Vagina (tissue), 2 donors: ENCODE results near the gene RNU6-7. TPM values are rescaled to one million over a fixed set of nuclear protein-coding genes. Genes with fewer than 3 reads are reported as not detected.
A peak's percentile ranks its signal among the peaks of the same experiment; 100 is the strongest.

ENCODE experiments used
- DNase-seq, 2 donors: peaks; one replicate each; pipeline ENCODE4 v3.0.0-alpha.2; 2017; ENCODE audit errors: extremely low spot score in 2 of 2
- H3K27ac ChIP-seq: fragments of 200-600 bp; sonication (generic); one replicate; pipeline ENCODE4 v1.5.1; 2019
- H3K27me3 ChIP-seq: fragments of 200-600 bp; sonication (generic); one replicate; pipeline ENCODE4 v1.5.1; 2019
- H3K36me3 ChIP-seq, 2 donors: fragments of 200-600 bp; sonication (generic); one replicate each; pipeline ENCODE4 v1.5.1; 2017 to 2019
- H3K4me1 ChIP-seq: fragments of 200-600 bp; sonication (generic); one replicate; pipeline ENCODE4 v1.5.1; 2019
- H3K4me3 ChIP-seq, 2 donors: fragments of 200-600 bp; sonication (generic); 1 replicate in 1 of 2; 2 replicates in 1 of 2; pipeline ENCODE4 v1.5.1; 2016 to 2019
- H3K9me3 ChIP-seq: fragments of 200-600 bp; sonication (generic); one replicate; pipeline ENCODE4 v1.5.1; 2019
- CTCF ChIP-seq, 3 experiments: fragments of 450-650 bp in 2 of 3; fragments of 200-600 bp in 1 of 3; sonication (generic) in 1 of 3; IDR thresholded peaks; one replicate each; pipeline ENCODE4 v1.5.1; 2017 to 2019; ENCODE audit warnings: antibody characterized with exemption in 3 of 3, mild to moderate bottlenecking in 2 of 3, moderate library complexity in 2 of 3
- POLR2A ChIP-seq, 2 donors: fragments of 450-650 bp; IDR thresholded peaks; one replicate each; pipeline ENCODE4 v1.6.1; 2017; ENCODE audit warnings: antibody characterized with exemption in 2 of 2, mild to moderate bottlenecking in 2 of 2, moderate library complexity in 2 of 2
- POLR2AphosphoS5 ChIP-seq, 2 donors: sonication (generic); formaldehyde crosslinking; IDR thresholded peaks; one replicate each; pipeline ENCODE4 v1.9.0; 2017; ENCODE audit warnings: antibody characterized with exemption in 2 of 2, mild to moderate bottlenecking in 2 of 2, low read depth in 1 of 2; ENCODE audit not compliant: insufficient read depth in 1 of 2
- intact Hi-C: fragments of 100-400 bp; cut with DNase I; formaldehyde crosslinking; loops from one replicate; pipeline ENCODE4 v1.15.1; 2023
- total RNA-seq: library from RNA; depleted of rRNA; stranded (reverse); fragments of >200 nt; gene quantifications from one replicate; pipeline ENCODE4 v1.2.3, GENCODE V29; 2016

The RNU6-7 gene
- total RNA-seq, 1 donor from 2014 or later = not detected

GRCh38 chr14:32200368-32201192, 1.3 kb upstream of the RNU6-7 start:
- Histone ChIP-seq H3K27ac (peak overlapping the region; percentile 80), H3K4me1 (peaks cover 15% of the 10 kb centered on the region), H3K9me3 (no peaks in the 10 kb centered on the region), H3K36me3 (no peaks in the 10 kb centered on the region), H3K4me3 (peak overlapping the region; percentile 63 to 69), H3K27me3 (no peaks in the 10 kb centered on the region)
- intact Hi-C loops = loop anchor here (10.0 kb wide), 1 partner anchor 206 kb away; no protein-coding TSS in a partner anchor
- no peak for TF ChIP-seq POLR2A (IDR thresholded peaks at IDR 0.05)
- TF ChIP-seq CTCF (IDR thresholded peaks at IDR 0.05) = no peak
- no peak for TF ChIP-seq POLR2AphosphoS5 (IDR thresholded peaks at IDR 0.05; ENCODE audit: insufficient read depth in 1 of 2, low read depth in 1 of 2)
- DNase-seq = no peak

GRCh38 chr14:32201193-32201815, 541 bp upstream of the RNU6-7 start:
- Histone ChIP-seq H3K4me3 (peak overlapping the region; percentile 63 to 69), H3K9me3 (no peaks in the 10 kb centered on the region), H3K36me3 (no peaks in the 10 kb centered on the region), H3K27ac (peak overlapping the region; percentile 80), H3K4me1 (peaks cover 15% of the 10 kb centered on the region), H3K27me3 (no peaks in the 10 kb centered on the region)
- intact Hi-C loops = loop anchor here (10.0 kb wide), 1 partner anchor 207 kb away; no protein-coding TSS in a partner anchor
- peak in 1 of 2 donors; percentile 91 for DNase-seq
- TF ChIP-seq POLR2AphosphoS5 (IDR thresholded peaks at IDR 0.05; ENCODE audit: insufficient read depth in 1 of 2, low read depth in 1 of 2) (peak; percentile 36 to 77), POLR2A (IDR thresholded peaks at IDR 0.05) (no peak), CTCF (IDR thresholded peaks at IDR 0.05) (peak in 1 of 3 experiments; percentile 9)

- Histone ChIP-seq H3K27me3 (no peaks in the 10 kb centered on the region), H3K9me3 (no peaks in the 10 kb centered on the region), H3K4me3 (peak overlapping the region; percentile 63 to 69), H3K4me1 (peaks cover 15% of the 10 kb centered on the region), H3K27ac (peak overlapping the region; percentile 80), H3K36me3 (no peaks in the 10 kb centered on the region)
- DNase-seq = no peak
- intact Hi-C loops = loop anchor here (2.0 to 10.0 kb wide), 2 partner anchors 126 to 208 kb away; partner anchors contain the start of gene ARHGAP5
- TF ChIP-seq CTCF (IDR thresholded peaks at IDR 0.05) = no peak
- TF ChIP-seq POLR2AphosphoS5 (IDR thresholded peaks at IDR 0.05; ENCODE audit: insufficient read depth in 1 of 2, low read depth in 1 of 2) = no peak
- no peak for TF ChIP-seq POLR2A (IDR thresholded peaks at IDR 0.05)
Observed at GRCh38 chr14:32202491-32202997, 699 bp downstream of the RNU6-7 start.

- intact Hi-C loops = loop anchor here (2.0 to 10.0 kb wide), 2 partner anchors 126 to 208 kb away; partner anchors contain the start of gene ARHGAP5
- Histone ChIP-seq H3K27me3 (no peaks in the 10 kb centered on the region), H3K4me1 (peaks cover 15% of the 10 kb centered on the region), H3K4me3 (peak within 1 kb of the TSS; percentile 63 to 69), H3K9me3 (no peaks in the 10 kb centered on the region), H3K36me3 (no peaks in the 10 kb centered on the region), H3K27ac (peak within 1 kb of the TSS; percentile 80)
- TF ChIP-seq POLR2A (IDR thresholded peaks at IDR 0.05) = peak in 1 of 2 donors; percentile 32
- TF ChIP-seq CTCF (IDR thresholded peaks at IDR 0.05) = no peak
- TF ChIP-seq POLR2AphosphoS5 (IDR thresholded peaks at IDR 0.05; ENCODE audit: insufficient read depth in 1 of 2, low read depth in 1 of 2) = peak; percentile 34 to 82
- DNase-seq = peak in 1 of 2 donors; percentile 94
Observed at GRCh38 chr14:32202998-32203882, 1.4 kb downstream of the RNU6-7 start, which contains the start of gene RNU6-8. Gene RNU6-8, minus strand, starts transcription at chr14:32203269.
